HG03103 (cell line): ENCODE data around the gene CARD14.

Source experiments
- ATAC-seq: cut with Tn5 transposase; IDR thresholded peaks from one replicate; pipeline ENCODE4 v1.9.1; 2021; ENCODE audit warnings: low read depth; ENCODE audit not compliant: unreplicated experiment

Gene CARD14

GRCh38 chr17:80169784-80170500 lies at the start of gene CARD14:
TSS of gene CARD14 (plus strand) at chr17:80170030. CDS start at chr17:80181439, 11,409 bp downstream.
- ATAC-seq: no peak

- no peak for ATAC-seq
These were observed 47.7 kb upstream of the CARD14 start for GRCh38 chr17:80122026-80122575.

- no peak for ATAC-seq
These were observed 46.8 kb upstream of the CARD14 start for GRCh38 chr17:80122926-80123505.

GRCh38 chr17:80123791-80124190 lies 46.0 kb upstream of the CARD14 start:
- no peak for ATAC-seq

- no peak for ATAC-seq
These were observed 45.4 kb upstream of the CARD14 start for GRCh38 chr17:80124351-80124981.

- ATAC-seq: no peak
These were observed 44.0 kb upstream of the CARD14 start for GRCh38 chr17:80125656-80126448.

GRCh38 chr17:80126449-80126715 lies 43.4 kb upstream of the CARD14 start:
- ATAC-seq: no peak

GRCh38 chr17:80129006-80129565 lies 40.7 kb upstream of the CARD14 start:
- no peak for ATAC-seq

GRCh38 chr17:80130992-80131391 lies 38.8 kb upstream of the CARD14 start:
- ATAC-seq: no peak

- no peak for ATAC-seq
These were observed 36.8 kb upstream of the CARD14 start for GRCh38 chr17:80132906-80133625.

GRCh38 chr17:80133626-80133970 lies 36.2 kb upstream of the CARD14 start:
- no peak for ATAC-seq

- no peak for ATAC-seq
These were observed 32.7 kb upstream of the CARD14 start for GRCh38 chr17:80137131-80137530.

GRCh38 chr17:80138856-80139426 lies 30.9 kb upstream of the CARD14 start:
- no peak for ATAC-seq

- ATAC-seq: no peak
These were observed 28.2 kb upstream of the CARD14 start for GRCh38 chr17:80141463-80142165.

- ATAC-seq: no peak
These were observed 26.9 kb upstream of the CARD14 start for GRCh38 chr17:80142929-80143328.

- no peak for ATAC-seq
These were observed 24.5 kb upstream of the CARD14 start for GRCh38 chr17:80145076-80146075.

- peak; percentile 15 for ATAC-seq
These were observed 23.5 kb upstream of the CARD14 start for GRCh38 chr17:80146121-80147034.
